ENCODE measurements around the gene UQCRHL.
"Not testable (repeated sequence)": the region's sequence is repeated elsewhere in the genome, so short reads cannot be mapped to it uniquely, and the experiment has no call there.

UQCRHL gene

GRCh38 chr1:15835205-15835740 is 27.8 kb upstream of the UQCRHL start:
- DNase-seq: no peak

DNA sequence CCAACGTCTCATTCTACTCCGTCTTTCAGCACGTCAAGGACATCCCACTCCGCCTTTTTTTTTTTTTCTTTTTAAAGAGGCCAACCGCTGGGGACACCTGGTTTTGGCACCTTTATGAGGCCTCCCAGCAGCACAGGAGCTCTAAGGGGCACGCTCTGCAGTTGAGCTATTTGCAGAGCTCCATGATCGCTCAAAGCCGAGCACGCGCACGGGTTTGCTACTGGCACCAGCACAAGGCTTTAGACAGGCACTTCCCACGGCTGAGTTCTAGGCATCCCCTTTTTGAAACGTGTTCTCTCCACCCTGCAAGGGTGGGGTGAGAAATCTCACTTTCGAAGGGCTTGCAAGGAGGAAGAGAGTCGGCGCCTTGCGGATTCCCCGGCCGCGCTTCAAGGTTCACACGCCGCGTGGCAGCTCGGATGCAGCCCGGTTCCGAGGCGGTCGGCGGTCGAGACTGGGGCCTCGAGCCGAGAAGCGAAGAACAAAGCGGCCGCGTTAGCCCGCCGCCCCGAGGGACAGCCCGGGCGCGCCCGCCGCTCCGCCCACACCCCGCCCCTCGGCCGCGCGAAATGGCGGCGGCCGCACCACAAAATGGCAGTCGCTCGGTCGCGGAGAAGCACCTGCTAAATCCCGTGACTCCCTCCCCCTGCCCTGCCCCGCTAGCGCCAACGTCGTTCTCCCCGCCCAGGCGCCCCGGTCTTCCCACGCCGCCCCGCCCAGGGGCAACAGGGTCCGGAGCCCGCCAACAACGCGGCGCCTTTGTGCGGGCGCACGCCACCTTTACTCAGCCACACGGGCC is 27.2 kb upstream of the UQCRHL start:
- peak; percentile 93 for DNase-seq

GRCh38 chr1:15833842-15834405 is 26.5 kb upstream of the UQCRHL start:
- no peak for DNase-seq

DNA sequence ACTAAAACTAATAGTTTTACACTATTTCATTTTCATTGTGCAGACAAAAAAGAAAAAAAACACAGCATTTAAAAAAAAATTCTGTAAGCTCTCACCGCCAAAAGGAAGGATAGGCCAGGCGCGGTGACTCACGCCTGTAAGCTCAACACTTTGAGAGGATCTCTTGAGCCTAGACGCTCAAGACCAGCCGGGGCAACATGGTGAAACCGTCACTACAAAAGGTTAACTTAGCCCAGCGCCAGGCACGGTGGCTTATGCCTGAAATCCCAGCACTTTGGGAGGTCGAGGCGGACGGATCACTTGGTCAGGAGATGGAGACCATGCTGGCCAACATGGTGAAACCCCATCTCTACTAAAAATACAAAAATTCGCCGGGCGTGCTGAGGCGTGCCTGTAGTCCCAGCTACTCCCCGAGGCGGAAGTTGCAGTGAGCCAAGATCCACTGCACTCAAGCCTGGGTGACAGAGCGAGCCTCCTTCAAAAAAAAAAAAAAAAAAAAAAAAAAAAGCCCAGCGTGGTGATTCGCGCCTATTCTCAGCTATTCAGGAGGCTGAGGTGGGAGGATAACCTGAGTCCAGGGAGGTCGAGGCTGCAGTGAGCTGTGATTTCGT is 25.7 kb upstream of the UQCRHL start:
- peak; percentile 68 for DNase-seq

DNA sequence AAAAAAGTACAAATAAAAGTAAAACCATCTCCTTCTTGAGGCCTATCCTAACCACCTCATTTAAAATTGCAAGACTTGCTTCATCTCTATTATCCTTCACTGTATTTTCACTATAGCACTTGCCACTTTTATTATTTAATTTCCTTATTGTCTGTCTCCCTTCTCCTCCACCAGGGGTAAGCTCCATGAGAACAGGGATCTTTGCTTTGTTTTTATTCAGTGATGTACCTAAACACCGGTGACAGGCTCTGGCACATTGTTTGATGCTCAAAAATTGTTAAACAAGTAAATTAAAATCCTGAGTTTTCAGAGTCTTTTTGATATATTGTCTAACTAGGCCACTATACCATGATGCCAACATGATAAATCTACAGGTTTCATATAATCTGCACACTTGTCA is 22.8 kb upstream of the UQCRHL start:
- DNase-seq: no peak

DNA sequence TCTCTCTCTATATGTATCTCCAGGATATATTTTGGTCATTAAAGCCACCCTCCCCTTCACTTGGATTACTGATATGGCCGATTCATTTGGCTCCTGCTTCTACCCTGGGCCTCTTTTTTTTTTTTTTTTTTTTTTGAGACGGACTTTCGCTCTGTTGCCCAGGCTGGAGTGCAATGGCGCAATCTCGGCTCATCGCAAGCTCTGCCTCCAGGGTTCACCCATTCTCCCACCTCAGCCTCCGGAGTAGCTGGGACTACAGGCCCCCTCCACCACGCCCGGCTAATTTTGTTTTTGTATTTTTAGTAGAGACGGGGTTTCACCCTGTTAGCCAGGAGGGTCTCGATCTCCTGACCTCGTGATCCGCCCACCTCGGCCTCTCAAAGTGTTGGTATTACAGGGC is 21.5 kb upstream of the UQCRHL start:
- DNase-seq: not testable (repeated sequence)

GRCh38 chr1:15827567-15827966 is 20.1 kb upstream of the UQCRHL start:
- DNase-seq: not testable (repeated sequence)

GRCh38 chr1:15826810-15827507 is 19.5 kb upstream of the UQCRHL start:
- no peak for DNase-seq

DNA sequence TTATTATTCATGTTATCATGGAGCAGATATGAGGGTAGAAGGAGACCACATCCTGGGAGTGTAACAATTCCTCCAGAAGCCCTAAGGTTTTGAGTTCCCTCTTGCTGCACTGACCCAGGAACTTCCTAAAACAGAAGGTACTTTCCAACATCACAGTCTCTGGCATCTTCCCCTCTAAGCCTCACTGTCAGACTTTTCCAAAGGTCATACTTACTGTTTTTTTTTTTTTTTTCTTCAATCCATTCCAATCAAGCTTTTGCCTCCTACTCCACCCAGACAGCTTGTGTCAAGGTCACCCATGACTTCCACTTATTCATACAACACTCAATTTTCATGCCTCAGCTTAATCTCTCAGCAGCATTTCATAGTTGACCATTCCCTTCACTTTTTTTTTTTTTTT is 18.4 kb upstream of the UQCRHL start:
- no peak for DNase-seq

GRCh38 chr1:15820478-15820877 is 13.0 kb upstream of the UQCRHL start:
- DNase-seq: no peak

DNA sequence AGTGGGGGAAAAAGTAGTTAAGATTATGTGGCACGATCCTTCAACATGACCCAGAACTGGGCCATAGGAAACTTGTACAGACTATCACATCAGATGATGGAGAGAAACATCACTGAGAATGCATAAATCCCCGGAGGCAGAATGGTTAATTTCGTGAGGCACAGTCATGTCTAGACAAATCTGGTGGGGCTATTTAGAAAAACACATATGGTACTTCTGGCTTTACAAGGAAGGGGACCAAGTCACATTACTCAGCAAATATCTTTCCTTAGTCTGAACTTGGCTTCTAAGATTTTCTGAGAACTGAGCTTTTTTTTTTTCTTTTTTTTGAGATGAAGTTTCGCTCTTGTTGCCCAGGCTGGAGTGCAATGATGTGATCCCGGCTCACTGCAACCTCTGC is 9.2 kb upstream of the UQCRHL start:
- DNase-seq: no peak

- DNase-seq: no peak
Measured at GRCh38 chr1:15810073-15810472, 2.6 kb upstream of the UQCRHL start.

DNA sequence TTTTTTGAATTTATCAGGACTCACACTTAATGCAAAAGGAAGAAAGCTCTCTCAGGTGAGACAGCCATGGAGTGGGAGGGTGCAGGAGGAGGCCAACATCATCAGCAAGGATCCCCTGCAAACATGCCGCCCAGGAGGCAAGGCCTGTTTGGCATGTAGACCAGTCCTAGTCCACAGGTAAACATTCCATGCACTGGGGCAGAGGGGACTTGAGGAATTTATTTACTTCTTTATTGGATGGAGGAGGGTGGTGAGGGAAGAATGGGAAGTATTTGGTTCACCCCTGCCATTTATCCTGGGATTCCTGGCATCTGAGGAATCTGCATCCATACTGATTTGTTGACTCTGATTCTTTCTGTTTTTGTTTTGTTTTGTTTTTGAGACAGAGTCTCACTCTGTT is 1.5 kb upstream of the UQCRHL start:
- DNase-seq: no peak

GRCh38 chr1:15807121-15807520 is 328 bp downstream of the UQCRHL start:
- no peak for DNase-seq

- no peak for DNase-seq
Measured at GRCh38 chr1:15804060-15804459, 3.4 kb downstream of the UQCRHL start.

- peak; percentile 19 for DNase-seq
Measured at GRCh38 chr1:15803380-15803779, 4.1 kb downstream of the UQCRHL start.

DNA sequence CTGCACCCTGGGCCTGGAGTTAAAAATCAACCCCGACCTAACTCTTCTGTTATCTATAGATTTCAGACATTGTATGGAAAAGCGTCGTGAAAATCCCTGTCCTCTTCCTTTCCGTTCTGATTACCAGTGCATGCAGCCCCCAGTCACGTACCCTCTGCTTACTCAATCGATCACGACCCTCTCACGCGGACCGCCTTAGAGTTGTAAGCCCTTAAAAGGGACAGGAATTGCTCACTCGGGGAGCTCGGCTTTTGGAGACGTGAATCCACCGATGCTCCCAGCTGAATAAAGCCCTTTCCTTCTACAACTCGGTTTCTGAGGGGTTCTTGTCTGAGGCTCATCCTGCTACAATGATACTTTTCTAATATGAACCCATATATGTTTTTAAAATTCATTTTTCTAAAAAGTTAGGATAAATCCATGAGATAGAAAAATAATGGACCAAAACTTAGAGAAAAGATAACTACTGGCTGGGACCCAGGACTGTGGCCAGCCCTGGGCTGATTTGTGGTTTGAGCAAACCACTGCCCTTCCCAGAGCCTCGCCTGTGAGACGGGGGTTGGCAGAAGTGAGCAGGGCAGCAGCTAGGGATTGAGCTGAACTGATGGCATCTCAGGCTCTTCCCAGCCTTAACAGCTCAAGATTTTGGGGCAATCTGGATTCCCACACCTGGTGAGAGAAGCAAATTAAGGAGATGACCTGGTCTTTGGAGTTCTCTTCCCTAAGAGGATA is 5.0 kb downstream of the UQCRHL start:
- DNase-seq: no peak

DNA sequence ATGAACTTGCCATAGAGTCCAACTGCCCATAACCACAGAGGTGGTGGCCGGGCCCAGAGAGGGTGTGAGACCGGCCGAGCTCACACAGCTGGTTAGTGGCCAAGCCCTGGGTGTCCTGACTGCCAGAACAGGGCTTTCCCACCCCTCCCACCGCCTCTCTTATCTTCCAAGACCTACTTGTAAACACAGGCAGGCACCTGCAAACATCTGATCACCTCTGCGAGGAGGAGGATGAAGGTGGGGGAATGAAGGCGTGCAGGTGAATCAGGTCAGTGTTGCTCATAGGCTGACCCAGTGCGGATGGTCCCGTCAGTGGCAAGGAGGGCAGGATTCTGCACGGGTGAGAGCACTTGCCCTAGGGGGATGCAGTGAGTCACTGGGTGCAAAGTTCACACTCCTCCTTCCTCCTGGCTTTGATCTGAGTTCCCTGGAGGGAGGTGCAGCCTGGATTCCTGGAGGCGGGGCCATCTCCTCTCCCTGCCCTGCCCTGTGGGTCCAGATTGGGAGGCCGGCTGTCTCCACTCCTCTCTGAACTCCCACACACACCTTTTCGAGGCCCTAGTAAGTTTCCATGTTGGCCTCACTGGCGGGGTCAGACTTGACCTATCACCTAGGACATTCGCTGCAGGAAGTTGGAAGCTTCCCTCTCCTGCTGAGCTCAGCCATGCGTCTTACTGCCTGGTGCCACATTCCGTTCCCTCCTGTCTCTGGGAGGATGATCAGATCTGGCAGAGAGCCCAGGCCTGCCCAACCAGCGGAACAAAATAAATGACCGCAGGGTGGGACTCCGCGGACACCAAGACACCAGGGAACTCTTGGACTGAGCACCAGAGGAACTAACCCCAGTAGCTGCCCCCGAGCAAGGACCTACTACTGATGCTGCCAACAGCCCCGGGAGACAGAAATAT is 7.3 kb downstream of the UQCRHL start:
- no peak for DNase-seq

DNA sequence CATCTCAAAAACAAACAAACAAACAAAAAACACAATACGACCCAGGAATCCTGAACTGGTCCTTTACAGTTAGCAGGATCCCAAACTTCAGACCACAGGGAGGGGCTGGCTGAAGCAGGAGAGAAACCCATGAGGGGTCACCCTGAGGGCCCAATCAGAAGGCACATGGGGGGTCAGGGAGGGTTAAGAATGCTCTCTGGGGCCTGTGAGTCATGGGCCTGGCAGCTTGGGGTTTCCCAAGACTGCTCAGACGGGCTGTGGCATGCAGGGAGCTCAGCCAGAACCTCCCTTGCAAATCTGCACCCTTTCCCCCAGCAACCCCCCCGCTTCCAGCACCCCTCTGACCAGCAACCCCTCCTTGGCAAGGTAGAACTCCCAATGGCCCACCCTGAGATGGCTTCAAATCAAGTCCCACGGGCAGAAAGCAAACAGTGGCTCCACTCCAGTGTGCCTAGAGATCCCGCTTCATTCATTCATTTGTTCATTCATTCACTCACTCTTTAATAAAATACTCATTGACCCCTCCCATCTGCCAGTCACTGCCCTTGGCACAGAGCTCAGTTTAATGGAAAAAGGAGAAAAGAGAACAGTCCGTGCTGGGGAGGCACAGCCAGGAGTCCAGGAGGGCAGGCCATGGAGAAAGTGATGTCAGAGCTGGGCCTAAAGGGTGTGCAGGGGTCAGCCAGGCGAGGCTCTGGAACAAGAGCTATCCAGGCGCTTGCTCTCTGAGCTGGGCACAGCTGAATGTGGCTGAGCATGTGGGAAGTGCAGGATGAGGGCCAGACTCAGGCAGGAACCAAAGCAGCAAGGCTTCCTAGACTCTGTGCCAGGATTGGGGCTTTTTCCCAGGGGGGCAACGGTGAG is 8.2 kb downstream of the UQCRHL start:
- peak; percentile 26 for DNase-seq

DNA sequence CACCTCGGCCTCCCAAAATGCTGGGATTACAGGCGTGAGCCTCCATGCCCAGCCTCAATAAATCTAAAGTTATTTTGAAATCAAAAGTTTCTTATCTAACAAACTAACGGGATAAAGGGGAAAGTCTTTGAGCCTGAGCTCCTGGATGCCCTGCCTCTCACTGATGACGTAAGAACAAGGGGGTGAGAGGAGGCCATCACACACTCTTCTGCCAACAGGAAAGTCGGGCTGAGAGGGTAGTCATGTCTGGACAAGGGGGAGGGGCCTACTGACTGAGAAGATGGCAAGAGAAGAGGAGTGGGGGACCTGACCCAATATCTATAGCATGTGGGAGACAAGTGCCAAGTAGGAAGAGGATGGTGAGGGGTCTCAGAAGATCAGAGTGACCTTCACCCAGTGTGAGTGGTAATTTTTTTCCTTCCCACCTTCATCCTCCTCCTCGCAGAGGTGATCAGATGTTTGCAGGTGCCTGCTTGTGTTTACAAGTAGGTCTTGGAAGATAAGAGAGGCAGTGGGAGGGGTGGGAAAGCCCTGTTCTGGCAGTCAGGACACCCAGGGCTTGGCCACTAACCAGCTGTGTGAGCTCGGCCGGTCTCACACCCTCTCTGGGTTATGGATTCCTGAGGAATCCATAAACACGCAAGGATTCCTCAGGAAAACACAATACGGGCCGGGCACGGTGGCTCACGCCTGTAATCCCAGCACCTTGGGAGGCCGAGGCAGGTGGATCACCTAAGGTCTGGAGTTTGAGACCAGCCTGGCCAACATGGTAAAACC is 9.6 kb downstream of the UQCRHL start:
- no peak for DNase-seq
